A673 (cell line): ENCODE results near the gene PKDREJ. TPM values are rescaled to one million over a fixed set of nuclear protein-coding genes. Genes with fewer than 3 reads are reported as not detected.

ENCODE experiments used
- BruUV-seq: library from RNA; stranded (reverse); fragments of 400-500 nt; replicated peaks from 2 replicates; lab custom pipeline; 2021; lab: Mats Ljungman, UMichigan
- CTCF ChIA-PET: fragments of 300-600 bp; sonication (Branson Sonifier 250); formaldehyde crosslinking; loops from one replicate; lab custom pipeline; 2022; ENCODE audit warnings: antibody characterized with exemption; lab: Charles Lee
- POLR2A ChIA-PET: fragments of 300-600 bp; sonication (Branson Sonifier 250); formaldehyde crosslinking; loops from one replicate; lab custom pipeline; 2022; ENCODE audit warnings: antibody characterized with exemption; ENCODE audit not compliant: low non-redundant PET; lab: Charles Lee
- DNase-seq: peaks from one replicate; pipeline ENCODE4 v3.0.0-alpha.2; 2015; ENCODE audit warnings: low spot score
- H3K27ac ChIP-seq: fragments of 200-600 bp; sonication (generic); 2 replicates; pipeline ENCODE4 v1.5.1; 2016; ENCODE audit warnings: mixed run types, low read depth, mild to moderate bottlenecking, mixed read lengths, antibody characterized with exemption, low read length; ENCODE audit not compliant: poor library complexity, severe bottlenecking
- H3K27me3 ChIP-seq: fragments of 200-600 bp; sonication (generic); replicated peaks from 2 replicates; pipeline ENCODE4 v1.6.1; 2017; ENCODE audit warnings: mixed run types, low read depth, mild to moderate bottlenecking, mixed read lengths, antibody characterized with exemption, low read length; ENCODE audit not compliant: insufficient read depth, poor library complexity
- H3K36me3 ChIP-seq: fragments of 200-600 bp; sonication (generic); 2 replicates; pipeline ENCODE4 v1.6.1; 2016; ENCODE audit warnings: mixed run types, mild to moderate bottlenecking, mixed read lengths, antibody characterized with exemption, low read length; ENCODE audit not compliant: insufficient read depth, poor library complexity, severe bottlenecking
- H3K4me1 ChIP-seq: fragments of 200-600 bp; sonication (generic); 2 replicates; pipeline ENCODE4 v1.6.1; 2017; ENCODE audit warnings: mixed run types, mild to moderate bottlenecking, mixed read lengths, antibody characterized with exemption, low read length; ENCODE audit not compliant: insufficient read depth, poor library complexity, severe bottlenecking
- H3K4me3 ChIP-seq: fragments of 200-600 bp; sonication (generic); 2 replicates; pipeline ENCODE4 v1.5.1; 2016; ENCODE audit warnings: low read depth, mixed run types, mild to moderate bottlenecking, mixed read lengths, low read length; ENCODE audit not compliant: poor library complexity, severe bottlenecking
- H3K9me3 ChIP-seq: fragments of 200-600 bp; sonication (generic); 2 replicates; pipeline ENCODE4 v1.6.1; 2016; ENCODE audit warnings: mixed run types, low read depth, mild to moderate bottlenecking, mixed read lengths, antibody characterized with exemption, low read length; ENCODE audit not compliant: poor library complexity, severe bottlenecking
- EZH2 ChIP-seq: fragments of 200-600 bp; sonication (generic); IDR thresholded peaks from 2 replicates; pipeline ENCODE4 v1.6.1; 2017; ENCODE audit warnings: borderline replicate concordance, low read depth, mild to moderate bottlenecking, mixed read lengths, antibody characterized with exemption, low read length; ENCODE audit not compliant: poor library complexity, severe bottlenecking
- intact Hi-C: fragments of 100-400 bp; cut with micrococcal nuclease; formaldehyde crosslinking; loops from one replicate; pipeline ENCODE4 v1.10.0; 2022; ENCODE audit not compliant: unreplicated experiment
- total RNA-seq: library from RNA; stranded (reverse); gene quantifications from 2 replicates; pipeline ENCODE4 v1.2.3, GENCODE V29; 2021
- TF ChIP-seq, protein P1 (sequence below): fragments of 300-800, 200-600 bp; sonication (generic); conservative IDR thresholded peaks from 2 replicates; pipeline ENCODE4 v1.5.1; 2017; ENCODE audit warnings: low read depth, mild to moderate bottlenecking, antibody characterized with exemption, low read length, moderate library complexity, mixed read lengths

The PKDREJ gene
- total RNA-seq, 1 experiment from 2014 or later: not detected

DNA sequence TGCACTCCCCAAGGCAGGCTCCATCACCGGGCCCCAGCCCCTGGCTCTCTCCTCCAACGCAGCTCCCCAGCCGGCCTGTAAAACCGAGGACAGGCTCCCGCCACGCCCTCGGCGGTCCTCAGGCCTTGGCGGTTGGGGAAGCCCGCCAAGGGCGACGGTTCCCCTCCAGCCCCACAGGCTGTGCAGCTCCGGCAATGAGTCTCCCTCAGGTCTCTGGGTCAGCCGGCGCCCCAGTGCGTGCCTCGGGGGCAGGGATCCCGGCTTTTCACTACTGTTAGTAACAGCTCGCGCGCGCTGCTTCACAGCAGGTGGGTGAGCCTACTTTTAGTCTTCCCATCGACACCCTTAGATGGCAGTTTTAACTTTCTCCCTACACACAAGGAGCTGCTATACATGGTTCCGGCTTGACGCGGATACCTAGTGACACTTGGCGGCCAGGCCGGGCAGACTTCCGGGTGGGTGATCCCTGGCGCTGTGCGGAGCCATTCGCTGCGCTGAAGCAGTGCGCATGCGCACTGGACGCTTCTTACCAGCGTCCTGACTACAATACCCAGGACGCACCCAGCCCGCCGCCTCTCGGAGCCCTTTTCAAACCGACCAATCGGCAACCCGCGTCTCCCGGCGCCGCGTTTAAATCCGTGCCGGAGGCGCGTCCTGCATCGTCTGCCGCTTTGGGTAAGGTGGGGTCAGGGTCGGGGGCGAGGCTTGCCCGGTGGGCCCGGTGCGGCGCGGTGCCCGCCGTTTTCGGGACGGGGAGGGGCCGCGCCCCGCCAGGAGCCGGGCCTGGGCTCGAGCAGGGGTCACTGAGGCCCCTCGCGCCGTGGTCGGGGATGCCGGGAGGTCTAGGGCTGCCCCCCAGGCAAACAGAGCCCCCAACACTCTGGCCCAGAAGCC lies 33.4 kb upstream of the PKDREJ start, which contains the start of gene GTSE1:
TSS of gene GTSE1 (plus strand) at position 614 of the 894 bp plus-strand sequence. CDS start 531 bp downstream, outside the sequence.
- Histone ChIP-seq H3K36me3 (peaks cover 28% of the 10 kb centered on the region), H3K4me1 (peaks cover 28% of the 10 kb centered on the region), H3K27ac (peak within 1 kb of the TSS; percentile 86), H3K9me3 (no peaks in the 10 kb centered on the region), H3K4me3 (peak within 1 kb of the TSS; percentile 79), H3K27me3 (no peaks in the 10 kb centered on the region)
- ChIA-PET POLR2A (no interaction called here), CTCF (interaction anchor here (1.0 kb wide), 1 partner anchor 174 kb away, joined by 4 read pairs; no protein-coding TSS in a partner anchor)
- no TSS peak for BruUV-seq
- intact Hi-C loops: loop anchor here (1.0 to 2.0 kb wide), 2 partner anchors 46 to 174 kb away; partner anchors contain the start of gene CDPF1
- peak; percentile 99 for DNase-seq
- TF ChIP-seq, protein P1, sequence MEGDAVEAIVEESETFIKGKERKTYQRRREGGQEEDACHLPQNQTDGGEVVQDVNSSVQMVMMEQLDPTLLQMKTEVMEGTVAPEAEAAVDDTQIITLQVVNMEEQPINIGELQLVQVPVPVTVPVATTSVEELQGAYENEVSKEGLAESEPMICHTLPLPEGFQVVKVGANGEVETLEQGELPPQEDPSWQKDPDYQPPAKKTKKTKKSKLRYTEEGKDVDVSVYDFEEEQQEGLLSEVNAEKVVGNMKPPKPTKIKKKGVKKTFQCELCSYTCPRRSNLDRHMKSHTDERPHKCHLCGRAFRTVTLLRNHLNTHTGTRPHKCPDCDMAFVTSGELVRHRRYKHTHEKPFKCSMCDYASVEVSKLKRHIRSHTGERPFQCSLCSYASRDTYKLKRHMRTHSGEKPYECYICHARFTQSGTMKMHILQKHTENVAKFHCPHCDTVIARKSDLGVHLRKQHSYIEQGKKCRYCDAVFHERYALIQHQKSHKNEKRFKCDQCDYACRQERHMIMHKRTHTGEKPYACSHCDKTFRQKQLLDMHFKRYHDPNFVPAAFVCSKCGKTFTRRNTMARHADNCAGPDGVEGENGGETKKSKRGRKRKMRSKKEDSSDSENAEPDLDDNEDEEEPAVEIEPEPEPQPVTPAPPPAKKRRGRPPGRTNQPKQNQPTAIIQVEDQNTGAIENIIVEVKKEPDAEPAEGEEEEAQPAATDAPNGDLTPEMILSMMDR: peak; percentile 39
- TF ChIP-seq EZH2: no peak

- Histone ChIP-seq H3K27ac (no peak overlapping the region), H3K4me3 (peak overlapping the region; percentile 79), H3K36me3 (peaks cover 18% of the 10 kb centered on the region), H3K4me1 (peaks cover 28% of the 10 kb centered on the region), H3K9me3 (no peaks in the 10 kb centered on the region), H3K27me3 (no peaks in the 10 kb centered on the region)
- intact Hi-C loops: no loop called here
- DNase-seq: no peak
- ChIA-PET CTCF (interaction anchor here (0.6 kb wide), 1 partner anchor 431 kb away, joined by 8 read pairs; no protein-coding TSS in a partner anchor), POLR2A (interaction anchor here (0.5 kb wide), 1 partner anchor 116 kb away, joined by 3 read pairs; no protein-coding TSS in a partner anchor)
- TF ChIP-seq, protein P1: no peak
- TF ChIP-seq EZH2: no peak
- BruUV-seq: no TSS peak
Measured at GRCh38 chr22:46295277-46295971, 32.3 kb upstream of the PKDREJ start.

DNA sequence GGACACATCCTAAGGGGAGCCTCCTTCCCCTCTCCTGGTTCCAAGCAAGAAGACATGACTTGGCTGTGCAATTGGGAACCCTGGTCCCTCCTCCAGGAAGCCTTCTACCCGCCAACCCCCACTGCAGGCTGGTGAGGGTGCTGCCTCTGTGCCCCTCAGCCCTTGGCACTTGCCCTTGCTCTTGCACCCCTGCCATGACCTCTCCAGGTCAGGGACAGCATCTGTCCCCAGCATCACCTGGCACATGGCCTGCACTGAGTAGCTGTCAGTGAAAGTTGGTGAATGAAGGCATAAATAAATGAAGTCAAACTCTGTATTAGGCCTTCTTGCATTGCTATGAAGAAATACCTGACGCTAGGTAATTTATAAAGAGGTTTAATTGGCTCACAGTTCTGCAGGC lies 31.6 kb upstream of the PKDREJ start:
- Histone ChIP-seq H3K36me3 (peaks cover 14% of the 10 kb centered on the region), H3K27ac (no peak overlapping the region), H3K4me1 (peaks cover 28% of the 10 kb centered on the region), H3K27me3 (no peaks in the 10 kb centered on the region), H3K4me3 (no peak overlapping the region), H3K9me3 (no peaks in the 10 kb centered on the region)
- no peak for DNase-seq
- intact Hi-C loops: no loop called here
- TF ChIP-seq, protein P1: no peak
- no peak for TF ChIP-seq EZH2
- BruUV-seq: no TSS peak
- POLR2A ChIA-PET: no interaction called here
- CTCF ChIA-PET: no interaction called here
